Neutrophil (primary cell): ENCODE measurements around the gene CFI.

Source experiments
- H3K27ac ChIP-seq: fragments of 200-600 bp; sonication (generic); 2 replicates; pipeline ENCODE4 v1.5.1; 2016; ENCODE audit warnings: mild to moderate bottlenecking, moderate library complexity
- H3K27me3 ChIP-seq: fragments of 200-600 bp; sonication (generic); 2 replicates; pipeline ENCODE4 v1.6.0; 2016; ENCODE audit warnings: mild to moderate bottlenecking
- H3K36me3 ChIP-seq: fragments of 200-600 bp; sonication (generic); 2 replicates; pipeline ENCODE4 v1.5.1; 2017
- H3K4me1 ChIP-seq, 2 experiments: fragments of 200-600 bp in 1 of 2; sonication (generic) in 1 of 2; 1 replicate in 1 of 2; 2 replicates in 1 of 2; pipeline versions ENCODE4 v1.5.1 to v1.6.1; 2013 to 2016; ENCODE audit warnings: low read depth in 1 of 2, low read length in 1 of 2, mild to moderate bottlenecking in 1 of 2, moderate library complexity in 1 of 2; ENCODE audit not compliant: control insufficient read depth in 1 of 2, insufficient read depth in 1 of 2
- H3K4me3 ChIP-seq, 2 experiments: fragments of 200-600 bp in 1 of 2; sonication (generic) in 1 of 2; 1 replicate in 1 of 2; 2 replicates in 1 of 2; pipeline ENCODE4 v1.5.1; 2013 to 2016; ENCODE audit warnings: low read depth in 1 of 2, low read length in 1 of 2, mild to moderate bottlenecking in 1 of 2, moderate library complexity in 1 of 2
- H3K9me3 ChIP-seq: fragments of 200-600 bp; sonication (generic); 2 replicates; pipeline ENCODE4 v1.5.1; 2016
- TF ChIP-seq, protein P1 (sequence below): fragments of 200-600 bp; sonication (generic); IDR thresholded peaks from 2 replicates; pipeline ENCODE4 v1.5.1; 2016; ENCODE audit warnings: antibody characterized with exemption

Gene CFI

DNA sequence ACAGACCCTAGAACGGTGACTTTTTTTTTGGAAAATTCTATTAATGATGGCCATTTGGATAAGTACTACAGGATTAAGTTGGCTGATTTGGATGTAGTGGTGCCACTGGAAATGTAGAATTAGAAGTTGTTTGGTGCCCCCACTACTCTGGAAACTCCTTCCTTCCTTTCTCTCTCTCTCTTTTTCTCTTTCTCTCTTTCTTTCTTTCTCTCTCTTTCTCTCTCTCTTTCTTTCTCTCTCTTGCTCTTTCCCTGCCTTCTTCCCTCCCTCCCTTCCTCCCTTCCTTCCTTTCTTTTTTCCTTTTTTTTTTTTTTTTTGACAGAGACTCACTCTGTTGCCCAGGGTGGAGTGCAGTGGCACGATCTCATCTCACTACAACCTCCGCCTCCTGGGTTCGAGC, 16.5 kb upstream of the CFI start:
- H3K27me3 ChIP-seq, result no peaks in the 10 kb centered on the region
- no peaks in the 10 kb centered on the region for H3K9me3 ChIP-seq
- TF ChIP-seq, protein P1, sequence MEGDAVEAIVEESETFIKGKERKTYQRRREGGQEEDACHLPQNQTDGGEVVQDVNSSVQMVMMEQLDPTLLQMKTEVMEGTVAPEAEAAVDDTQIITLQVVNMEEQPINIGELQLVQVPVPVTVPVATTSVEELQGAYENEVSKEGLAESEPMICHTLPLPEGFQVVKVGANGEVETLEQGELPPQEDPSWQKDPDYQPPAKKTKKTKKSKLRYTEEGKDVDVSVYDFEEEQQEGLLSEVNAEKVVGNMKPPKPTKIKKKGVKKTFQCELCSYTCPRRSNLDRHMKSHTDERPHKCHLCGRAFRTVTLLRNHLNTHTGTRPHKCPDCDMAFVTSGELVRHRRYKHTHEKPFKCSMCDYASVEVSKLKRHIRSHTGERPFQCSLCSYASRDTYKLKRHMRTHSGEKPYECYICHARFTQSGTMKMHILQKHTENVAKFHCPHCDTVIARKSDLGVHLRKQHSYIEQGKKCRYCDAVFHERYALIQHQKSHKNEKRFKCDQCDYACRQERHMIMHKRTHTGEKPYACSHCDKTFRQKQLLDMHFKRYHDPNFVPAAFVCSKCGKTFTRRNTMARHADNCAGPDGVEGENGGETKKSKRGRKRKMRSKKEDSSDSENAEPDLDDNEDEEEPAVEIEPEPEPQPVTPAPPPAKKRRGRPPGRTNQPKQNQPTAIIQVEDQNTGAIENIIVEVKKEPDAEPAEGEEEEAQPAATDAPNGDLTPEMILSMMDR, result no peak
- peaks cover 23 to 25% of the 10 kb centered on the region in 2 experiments for H3K4me1 ChIP-seq
- H3K4me3 ChIP-seq, result no peak overlapping the region
- H3K27ac ChIP-seq, result no peak overlapping the region
- H3K36me3 ChIP-seq, result peaks cover 25% of the 10 kb centered on the region

DNA sequence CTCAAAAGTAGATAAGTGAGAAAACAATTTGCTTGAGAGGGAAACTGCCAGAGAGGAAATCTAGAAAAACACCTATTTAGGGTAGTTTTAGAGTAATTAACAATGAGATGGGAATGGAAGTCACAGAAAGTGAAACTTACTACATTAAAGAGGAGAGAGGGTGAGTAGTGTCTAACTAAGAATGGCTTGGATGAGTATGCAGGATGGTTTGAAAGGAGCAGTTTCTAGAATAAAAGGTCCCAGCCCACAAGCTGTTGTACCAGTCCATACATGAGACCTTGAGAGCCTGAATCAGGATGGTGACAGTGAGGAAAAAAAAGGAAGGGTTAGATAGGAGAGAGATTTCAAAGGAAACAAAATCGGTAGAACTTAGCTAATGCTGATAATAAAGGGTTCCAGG, 15.1 kb upstream of the CFI start:
- no peak overlapping the region for H3K27ac ChIP-seq
- no peak overlapping the region for H3K4me3 ChIP-seq
- H3K27me3 ChIP-seq, result no peaks in the 10 kb centered on the region
- peaks cover 14% of the 10 kb centered on the region for H3K36me3 ChIP-seq
- TF ChIP-seq, protein P1, result no peak
- peaks cover 23 to 25% of the 10 kb centered on the region in 2 experiments for H3K4me1 ChIP-seq
- no peaks in the 10 kb centered on the region for H3K9me3 ChIP-seq

DNA sequence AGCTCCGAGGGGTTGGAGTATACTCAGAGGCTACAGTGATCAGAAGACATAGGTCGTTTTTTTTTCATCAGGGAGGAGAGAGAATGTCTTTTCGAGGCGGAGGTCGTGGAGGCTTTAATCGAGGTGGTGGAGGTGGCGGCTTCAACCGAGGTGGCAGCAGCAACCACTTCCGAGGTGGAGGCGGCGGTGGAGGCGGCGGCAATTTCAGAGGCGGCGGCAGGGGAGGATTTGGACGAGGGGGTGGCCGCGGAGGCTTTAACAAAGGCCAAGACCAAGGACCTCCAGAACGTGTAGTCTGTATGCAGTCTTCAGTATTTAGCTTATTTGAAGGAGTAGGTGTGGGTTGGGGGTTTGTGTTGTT, 14.3 kb upstream of the CFI start:
- Histone ChIP-seq H3K4me3 (peak overlapping the region; percentile 73 to 96), H3K4me1 (peaks cover 23 to 25% of the 10 kb centered on the region in 2 experiments)

DNA sequence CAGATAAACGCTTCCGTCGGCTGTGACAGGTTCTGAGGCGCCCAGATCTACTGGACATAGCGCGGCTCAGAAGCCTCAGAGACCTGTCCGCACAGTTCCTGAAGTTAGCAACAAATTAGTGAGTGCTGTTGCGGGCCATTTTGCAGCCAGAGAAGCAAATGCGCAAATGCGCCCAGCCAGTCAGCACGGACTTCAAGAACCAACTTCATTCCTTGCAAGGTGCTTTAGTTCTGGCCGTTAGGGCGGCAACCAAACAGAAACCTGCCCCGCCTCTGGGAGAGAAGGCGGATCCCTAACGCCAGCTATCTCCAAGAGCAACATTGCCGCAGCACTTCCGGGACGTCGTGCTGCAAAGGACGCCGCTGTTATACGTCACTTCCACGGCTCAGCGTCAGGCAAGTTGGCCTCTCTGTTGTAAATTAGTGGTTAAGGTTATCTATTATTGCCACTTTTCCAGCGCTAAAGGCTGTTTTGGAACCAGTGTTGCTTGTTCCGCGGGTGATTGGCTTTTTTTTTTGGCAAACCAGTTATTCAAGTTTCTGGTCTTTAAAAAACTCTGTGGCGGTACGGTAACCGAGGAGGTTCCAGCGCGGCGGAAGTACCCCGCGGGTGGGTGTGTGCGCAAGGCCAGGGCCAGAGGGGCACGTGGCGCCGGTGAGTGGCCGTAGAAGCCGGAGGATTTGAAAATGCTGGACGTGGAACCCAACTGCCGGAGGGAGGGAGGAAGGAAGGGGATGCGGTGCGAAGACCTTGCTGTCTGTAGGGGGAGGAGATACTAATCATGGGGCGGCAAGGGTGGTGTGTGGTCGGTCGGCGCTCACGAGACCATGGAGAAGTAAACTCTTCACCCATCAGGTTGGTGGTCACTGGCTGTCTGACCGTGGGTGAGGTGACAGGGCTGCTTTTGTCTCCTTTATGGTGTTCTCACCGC, 13.6 kb upstream of the CFI start, which contains the start of gene GAR1:
TSS of gene GAR1 (plus strand) at position 612 of the 931 bp plus-strand sequence. CDS start 403 bp downstream, outside the sequence.
- Histone ChIP-seq H3K36me3 (peaks cover 4% of the 10 kb centered on the region), H3K27me3 (no peaks in the 10 kb centered on the region), H3K4me3 (peak within 1 kb of the TSS; percentile 73 to 96), H3K27ac (peak within 1 kb of the TSS; percentile 80), H3K4me1 (peaks cover 23 to 25% of the 10 kb centered on the region in 2 experiments), H3K9me3 (no peaks in the 10 kb centered on the region)
- TF ChIP-seq, protein P1, result no peak

More for the DNA sequence above, 14.3 kb upstream of the CFI start:
- Histone ChIP-seq H3K36me3 (peaks cover 7% of the 10 kb centered on the region), H3K27me3 (no peaks in the 10 kb centered on the region), H3K27ac (peak overlapping the region; percentile 80), H3K9me3 (no peaks in the 10 kb centered on the region)
- TF ChIP-seq, protein P1, result no peak

DNA sequence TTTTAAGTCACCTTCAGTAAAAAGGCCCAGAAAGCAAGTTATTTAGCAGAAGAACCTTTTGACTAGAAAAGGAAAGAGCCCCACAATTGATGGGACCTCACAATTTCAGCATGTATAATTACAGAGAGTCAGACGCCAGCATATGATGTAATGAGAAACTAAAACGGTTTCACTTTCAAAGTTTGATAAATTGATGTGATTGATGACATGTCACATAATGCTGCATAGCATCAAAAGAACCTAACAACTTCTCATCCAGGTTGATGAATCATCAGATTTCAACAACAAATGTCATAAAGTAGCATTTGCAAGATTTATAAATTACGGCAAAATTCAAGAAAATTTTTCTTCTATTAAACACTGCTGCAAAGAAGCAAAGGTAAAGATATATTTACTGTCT, 9.9 kb upstream of the CFI start:
- Histone ChIP-seq H3K9me3 (no peaks in the 10 kb centered on the region), H3K4me1 (peaks cover 23 to 25% of the 10 kb centered on the region in 2 experiments), H3K4me3 (no peak overlapping the region), H3K27ac (no peak overlapping the region), H3K36me3 (no peaks in the 10 kb centered on the region), H3K27me3 (no peaks in the 10 kb centered on the region)
- TF ChIP-seq, protein P1, result no peak
